ENCODE data around the gene OSCAR. TPM values are rescaled to one million over a fixed set of nuclear protein-coding genes. Genes with fewer than 3 reads are reported as not detected.

OSCAR gene
- polyA plus RNA-seq, 1 experiment, result 0.66 TPM

DNA sequence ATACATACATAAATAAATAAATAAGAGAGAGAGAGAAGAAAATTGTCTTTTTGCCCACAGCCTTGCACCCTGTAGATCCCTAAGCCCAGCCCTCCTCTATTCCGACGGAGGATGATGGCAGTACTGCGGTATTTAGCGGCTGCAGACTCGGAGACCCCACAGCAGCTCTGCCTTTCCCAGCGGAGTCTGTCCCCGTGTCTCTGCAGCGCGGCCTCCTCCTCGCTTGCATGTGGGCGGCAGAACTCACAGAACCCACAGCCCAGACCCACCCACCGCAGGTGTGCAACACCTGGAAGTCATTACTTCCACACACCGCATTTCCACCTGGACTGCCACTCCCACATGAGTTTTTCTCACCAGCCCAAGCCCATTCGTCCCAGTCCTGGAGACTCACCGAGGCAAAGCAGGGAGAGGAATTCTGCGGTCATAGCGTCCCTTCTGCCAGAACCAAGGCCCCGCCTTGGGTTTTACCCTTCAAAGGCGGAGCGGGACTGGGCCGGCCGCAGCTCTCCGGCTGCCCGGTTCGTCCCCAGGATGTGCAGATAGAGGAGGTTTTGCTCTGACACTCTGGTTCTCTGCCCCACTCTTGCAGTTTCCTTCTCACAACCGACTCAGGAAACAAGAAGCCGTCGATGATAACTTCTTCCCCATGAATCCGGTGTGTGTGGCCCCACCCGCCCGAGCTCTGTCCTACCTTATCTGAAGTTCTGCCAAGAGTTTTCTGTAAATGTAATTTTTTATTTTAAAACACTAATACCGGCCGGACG, 37.1 kb downstream of the OSCAR start, which contains the start of gene VSTM1:
VSTM1 (minus strand) TSS at position 548 of the 767 bp plus-strand sequence; CDS start at position 428, 120 bp downstream.
- no peaks in the 10 kb centered on the region for H3K36me3 ChIP-seq (ENCODE audit: control insufficient read depth, insufficient read depth, low read length)
- DNase-seq (ENCODE audit: low read depth), result no peak
- H3K27me3 ChIP-seq (ENCODE audit: control insufficient read depth, insufficient read depth, low read length), result no peaks in the 10 kb centered on the region
- no peak within 1 kb of the TSS for H3K4me3 ChIP-seq (ENCODE audit: low read depth, low read length)
- CTCF ChIA-PET, result no interaction called here
- TF ChIP-seq, protein P1, sequence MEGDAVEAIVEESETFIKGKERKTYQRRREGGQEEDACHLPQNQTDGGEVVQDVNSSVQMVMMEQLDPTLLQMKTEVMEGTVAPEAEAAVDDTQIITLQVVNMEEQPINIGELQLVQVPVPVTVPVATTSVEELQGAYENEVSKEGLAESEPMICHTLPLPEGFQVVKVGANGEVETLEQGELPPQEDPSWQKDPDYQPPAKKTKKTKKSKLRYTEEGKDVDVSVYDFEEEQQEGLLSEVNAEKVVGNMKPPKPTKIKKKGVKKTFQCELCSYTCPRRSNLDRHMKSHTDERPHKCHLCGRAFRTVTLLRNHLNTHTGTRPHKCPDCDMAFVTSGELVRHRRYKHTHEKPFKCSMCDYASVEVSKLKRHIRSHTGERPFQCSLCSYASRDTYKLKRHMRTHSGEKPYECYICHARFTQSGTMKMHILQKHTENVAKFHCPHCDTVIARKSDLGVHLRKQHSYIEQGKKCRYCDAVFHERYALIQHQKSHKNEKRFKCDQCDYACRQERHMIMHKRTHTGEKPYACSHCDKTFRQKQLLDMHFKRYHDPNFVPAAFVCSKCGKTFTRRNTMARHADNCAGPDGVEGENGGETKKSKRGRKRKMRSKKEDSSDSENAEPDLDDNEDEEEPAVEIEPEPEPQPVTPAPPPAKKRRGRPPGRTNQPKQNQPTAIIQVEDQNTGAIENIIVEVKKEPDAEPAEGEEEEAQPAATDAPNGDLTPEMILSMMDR (IDR thresholded peaks at IDR 0.05; ENCODE audit: insufficient read depth, low read depth, low read length), result no peak
- POLR2A ChIA-PET, result no interaction called here

DNA sequence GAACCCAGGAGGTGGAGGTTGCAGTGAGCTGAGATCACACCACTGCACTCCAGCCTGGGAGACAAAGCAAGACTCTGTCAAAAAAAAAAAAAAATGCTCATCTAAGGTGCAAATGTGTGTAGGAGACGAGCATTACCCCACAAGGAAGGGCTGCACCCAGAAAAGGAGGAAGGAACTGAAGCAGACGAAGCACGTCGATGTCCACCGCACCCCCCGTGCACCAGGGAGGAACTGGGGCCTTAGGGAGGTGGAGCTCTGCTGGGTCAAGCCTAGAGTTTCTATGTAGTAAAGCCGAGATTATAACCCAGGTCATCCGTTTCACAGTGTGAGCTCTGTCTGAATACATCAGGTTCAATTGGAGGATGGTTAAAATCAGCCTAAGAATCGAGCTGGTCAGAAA, 38.0 kb downstream of the OSCAR start:
- POLR2A ChIA-PET, result no interaction called here
- Histone ChIP-seq H3K4me3 (ENCODE audit: low read depth, low read length) (no peak overlapping the region), H3K27me3 (ENCODE audit: control insufficient read depth, insufficient read depth, low read length) (no peaks in the 10 kb centered on the region), H3K36me3 (ENCODE audit: control insufficient read depth, insufficient read depth, low read length) (no peaks in the 10 kb centered on the region)
- TF ChIP-seq, protein P1 (IDR thresholded peaks at IDR 0.05; ENCODE audit: insufficient read depth, low read depth, low read length), result no peak
- no peak for DNase-seq (ENCODE audit: low read depth)
- CTCF ChIA-PET, result no interaction called here

DNA sequence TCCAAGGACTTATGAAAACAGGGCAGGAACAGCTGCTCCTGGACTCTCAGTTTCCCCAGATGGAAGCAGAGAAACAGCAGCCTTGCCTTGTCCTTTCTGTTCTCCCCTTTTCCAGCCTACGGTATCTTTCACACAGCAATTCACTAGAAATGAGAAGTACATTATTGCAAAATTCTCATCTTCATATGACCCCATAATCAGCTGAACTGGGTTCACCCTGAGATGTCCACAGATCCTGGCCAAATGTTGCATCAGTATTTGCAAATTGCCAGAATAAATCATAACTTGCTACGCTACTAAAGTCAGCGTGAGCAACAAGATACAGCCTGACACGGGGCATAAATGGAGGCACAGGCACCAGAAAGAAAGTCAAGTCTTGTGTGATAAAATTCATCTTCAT, 53.0 kb downstream of the OSCAR start:
- no peak for DNase-seq (ENCODE audit: low read depth)
- ChIA-PET CTCF (no interaction called here), POLR2A (no interaction called here)

DNA sequence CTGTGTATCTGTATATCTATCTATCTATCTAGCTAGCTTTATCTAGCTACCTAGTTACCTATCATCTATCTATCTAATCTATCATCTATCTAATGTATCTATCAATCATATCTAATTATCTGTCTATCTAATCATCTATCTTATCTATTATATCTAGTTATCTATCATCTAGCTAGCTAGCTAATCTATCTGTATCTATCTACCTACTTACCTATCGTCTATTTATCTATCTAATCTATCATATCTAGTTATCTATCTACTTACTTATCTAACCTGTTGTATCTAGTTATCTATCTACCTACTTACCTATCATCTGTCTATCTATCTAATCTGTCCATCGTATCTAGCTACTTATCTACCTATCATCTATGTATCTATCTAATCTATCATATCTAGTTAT, 54.8 kb downstream of the OSCAR start:
- no peaks in the 10 kb centered on the region for H3K27me3 ChIP-seq (ENCODE audit: control insufficient read depth, insufficient read depth, low read length)
- H3K36me3 ChIP-seq (ENCODE audit: control insufficient read depth, insufficient read depth, low read length), result no peaks in the 10 kb centered on the region
- H3K4me3 ChIP-seq (ENCODE audit: low read depth, low read length), result no peak overlapping the region
- ChIA-PET CTCF (no interaction called here), POLR2A (no interaction called here)
- TF ChIP-seq, protein P1 (IDR thresholded peaks at IDR 0.05; ENCODE audit: insufficient read depth, low read depth, low read length), result no peak
- no peak for DNase-seq (ENCODE audit: low read depth)

More for the DNA sequence above, 53.0 kb downstream of the OSCAR start:
- TF ChIP-seq, protein P1 (IDR thresholded peaks at IDR 0.05; ENCODE audit: insufficient read depth, low read depth, low read length), result no peak
- Histone ChIP-seq H3K4me3 (ENCODE audit: low read depth, low read length) (no peak overlapping the region), H3K27me3 (ENCODE audit: control insufficient read depth, insufficient read depth, low read length) (no peaks in the 10 kb centered on the region), H3K36me3 (ENCODE audit: control insufficient read depth, insufficient read depth, low read length) (no peaks in the 10 kb centered on the region)

Other genes starting within 250 kb of the OSCAR start
- gene MYADM, start 232.9 kb downstream of the OSCAR start, polyA plus RNA-seq (2011; rRNA removed), result 92.9 and 134 TPM in 2 replicates
- gene PRKCG, start 218.6 kb downstream of the OSCAR start, polyA plus RNA-seq (2011; rRNA removed), result not detected in 2 replicates
- gene CACNG7, start 191.5 kb downstream of the OSCAR start, polyA plus RNA-seq (2011; rRNA removed), result 0.50 and 0.90 TPM in 2 replicates
- gene CACNG8, start 137.9 kb downstream of the OSCAR start, polyA plus RNA-seq (2011; rRNA removed), result 0.01 and 0.02 TPM in 2 replicates
- gene CACNG6, start 109.2 kb downstream of the OSCAR start, polyA plus RNA-seq (2011; rRNA removed), result 0.04 TPM in 2 replicates
- not detected in 2 replicates for gene VSTM1, start 36.9 kb downstream of the OSCAR start, polyA plus RNA-seq (2011; rRNA removed)
- gene TARM1, start 19.4 kb downstream of the OSCAR start, polyA plus RNA-seq (2011; rRNA removed), result not detected in 2 replicates
- 26.6 and 45.8 TPM in 2 replicates for gene NDUFA3, start 2.1 kb upstream of the OSCAR start, polyA plus RNA-seq (2011; rRNA removed)
- gene TFPT, start 14.9 kb upstream of the OSCAR start, polyA plus RNA-seq (2011; rRNA removed), result 15.3 and 18.8 TPM in 2 replicates
- 27.7 and 39.4 TPM in 2 replicates for gene PRPF31, start 15.0 kb upstream of the OSCAR start, polyA plus RNA-seq (2011; rRNA removed)
- gene CNOT3, start 37.0 kb upstream of the OSCAR start, polyA plus RNA-seq (2011; rRNA removed), result 6.2 and 6.3 TPM in 2 replicates
- gene LENG1, start 58.9 kb upstream of the OSCAR start, polyA plus RNA-seq (2011; rRNA removed), result 3.7 and 4.4 TPM in 2 replicates
- gene TMC4, start 72.4 kb upstream of the OSCAR start, polyA plus RNA-seq (2011; rRNA removed), result 0.54 and 0.55 TPM in 2 replicates
- gene MBOAT7, start 88.8 kb upstream of the OSCAR start, polyA plus RNA-seq (2011; rRNA removed), result 75.1 and 101 TPM in 2 replicates
- 36.2 and 53.9 TPM in 2 replicates for gene TSEN34, start 90.5 kb upstream of the OSCAR start, polyA plus RNA-seq (2011; rRNA removed)
- gene RPS9, start 100.1 kb upstream of the OSCAR start, polyA plus RNA-seq (2011; rRNA removed), result 2,387 and 3,504 TPM in 2 replicates
- gene LILRB3, start 122.2 kb upstream of the OSCAR start, polyA plus RNA-seq (2011; rRNA removed), result not detected in 2 replicates
- not detected in 2 replicates for gene LILRA6, start 142.0 kb upstream of the OSCAR start, polyA plus RNA-seq (2011; rRNA removed)
- not detected in 2 replicates for gene LILRB5, start 156.5 kb upstream of the OSCAR start, polyA plus RNA-seq (2011; rRNA removed)
- not detected in 2 replicates for gene LILRB2, start 180.3 kb upstream of the OSCAR start, polyA plus RNA-seq (2011; rRNA removed)
- gene LILRA5, start 212.4 kb upstream of the OSCAR start, polyA plus RNA-seq (2011; rRNA removed), result not detected in 2 replicates
- gene LILRA4, start 238.4 kb upstream of the OSCAR start, polyA plus RNA-seq (2011; rRNA removed), result not detected in 2 replicates